Osteoblast (primary cell): Measurements from ENCODE around the gene DKK2. TPM values are rescaled to one million over a fixed set of nuclear protein-coding genes. Genes with fewer than 3 reads are reported as not detected.

Experiments used
- DNase-seq: peaks from one replicate; pipeline ENCODE4 v3.0.0; 2011; ENCODE audit warnings: low spot score, mixed read lengths; ENCODE audit not compliant: insufficient read length; ENCODE audit errors: missing footprints
- H2AFZ ChIP-seq: 2 replicates; pipeline ENCODE4 v1.6.0; 2011; ENCODE audit warnings: mild to moderate bottlenecking, low read length
- H3K27ac ChIP-seq: 2 replicates; pipeline ENCODE4 v1.5.1; 2011; ENCODE audit warnings: mild to moderate bottlenecking, low read depth, low read length, moderate library complexity
- H3K27me3 ChIP-seq: 2 replicates; pipeline ENCODE4 v1.6.0; 2012; ENCODE audit warnings: mild to moderate bottlenecking, control low read depth, inconsistent platforms, low read length, moderate library complexity; ENCODE audit not compliant: insufficient read depth
- H3K36me3 ChIP-seq: 2 replicates; pipeline ENCODE4 v1.5.1; 2011; ENCODE audit warnings: mild to moderate bottlenecking, low read length, control low read depth, moderate library complexity; ENCODE audit not compliant: insufficient read depth
- H3K4me1 ChIP-seq: 2 replicates; pipeline ENCODE4 v1.5.1; 2011; ENCODE audit warnings: mild to moderate bottlenecking, low read length, control low read depth, moderate library complexity; ENCODE audit not compliant: insufficient read depth
- H3K4me2 ChIP-seq: 2 replicates; pipeline ENCODE4 v1.6.0; 2011; ENCODE audit warnings: mild to moderate bottlenecking, low read length; ENCODE audit not compliant: insufficient read depth
- H3K4me3 ChIP-seq: fragments of 200-600 bp; sonication (generic); 3 replicates; pipeline ENCODE4 v1.5.1; 2012; ENCODE audit warnings: mild to moderate bottlenecking, low read length, inconsistent platforms; ENCODE audit not compliant: insufficient read depth
- H3K79me2 ChIP-seq: 2 replicates; pipeline ENCODE4 v1.6.0; 2012; ENCODE audit warnings: mild to moderate bottlenecking, low read length, control low read depth, inconsistent platforms; ENCODE audit not compliant: insufficient read depth
- H3K9me3 ChIP-seq: 2 replicates; pipeline ENCODE4 v1.5.1; 2011; ENCODE audit warnings: low read depth, low read length, control low read depth
- H4K20me1 ChIP-seq: 2 replicates; pipeline ENCODE4 v1.6.0; 2012; ENCODE audit warnings: mild to moderate bottlenecking, low read length, control low read depth; ENCODE audit not compliant: insufficient read depth
- CTCF ChIP-seq: IDR thresholded peaks from 2 replicates; pipeline ENCODE4 v1.5.1; 2011; ENCODE audit warnings: mild to moderate bottlenecking, low read depth, low read length, moderate library complexity; ENCODE audit errors: extremely low read depth
- total RNA-seq: library from RNA; depleted of rRNA; stranded (reverse); fragments of >200 nt; gene quantifications from 2 replicates; pipeline ENCODE4 v1.2.3, GENCODE V29; 2012

DKK2 gene
- total RNA-seq, 1 donor = not detected

DNA sequence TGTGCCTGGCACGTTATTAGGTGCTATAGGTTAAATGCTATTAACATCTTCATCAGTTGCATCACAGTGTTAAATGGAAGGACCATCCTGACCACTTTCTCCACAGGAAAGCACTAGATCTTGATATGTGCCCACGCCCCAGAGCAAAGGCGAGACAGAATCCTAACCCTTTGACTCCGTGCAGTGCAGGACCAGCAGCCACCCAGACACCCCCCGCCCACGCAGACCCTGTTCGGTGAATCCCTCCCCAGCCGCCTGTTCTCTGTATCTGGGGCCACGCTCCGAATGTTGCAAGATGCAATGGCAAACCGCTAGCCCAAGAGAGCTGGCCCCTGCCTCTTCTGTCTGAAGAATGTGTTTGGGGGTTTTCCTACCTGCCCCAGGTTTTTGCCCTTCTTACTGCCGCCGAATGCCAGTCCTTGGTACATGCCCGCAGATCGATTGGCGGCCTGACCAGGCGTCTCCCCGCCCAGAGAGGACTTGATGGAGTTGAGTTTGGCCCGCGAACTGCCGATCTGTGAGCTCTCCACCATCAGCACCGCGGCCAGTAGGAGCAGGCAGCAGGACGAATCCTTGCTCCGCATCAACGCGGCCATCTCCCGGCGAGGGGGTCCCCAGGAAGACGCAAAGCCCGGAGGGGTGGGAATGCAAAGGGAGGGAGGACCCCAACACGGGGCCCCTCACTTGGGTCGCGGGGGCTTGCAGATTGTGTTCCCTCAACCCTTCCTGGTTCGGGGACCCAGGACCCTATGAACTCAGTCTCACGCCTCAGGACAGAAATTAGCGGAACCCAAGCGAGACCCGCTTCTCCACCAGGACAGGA, 906 bp downstream of the DKK2 start:
- no peak overlapping the region for H2AFZ ChIP-seq
- H3K27me3 ChIP-seq = peaks cover 46% of the 10 kb centered on the region
- H3K9me3 ChIP-seq = no peaks in the 10 kb centered on the region
- no peak for TF ChIP-seq CTCF
- H4K20me1 ChIP-seq = no peaks in the 10 kb centered on the region
- H3K4me3 ChIP-seq = peak overlapping the region; percentile 59
- no peaks in the 10 kb centered on the region for H3K36me3 ChIP-seq
- no peak overlapping the region for H3K27ac ChIP-seq
- peak overlapping the region; percentile 83 for H3K4me2 ChIP-seq
- DNase-seq = peak; percentile 76
- H3K4me1 ChIP-seq = peaks cover 18% of the 10 kb centered on the region
- H3K79me2 ChIP-seq = no peaks in the 10 kb centered on the region

DNA sequence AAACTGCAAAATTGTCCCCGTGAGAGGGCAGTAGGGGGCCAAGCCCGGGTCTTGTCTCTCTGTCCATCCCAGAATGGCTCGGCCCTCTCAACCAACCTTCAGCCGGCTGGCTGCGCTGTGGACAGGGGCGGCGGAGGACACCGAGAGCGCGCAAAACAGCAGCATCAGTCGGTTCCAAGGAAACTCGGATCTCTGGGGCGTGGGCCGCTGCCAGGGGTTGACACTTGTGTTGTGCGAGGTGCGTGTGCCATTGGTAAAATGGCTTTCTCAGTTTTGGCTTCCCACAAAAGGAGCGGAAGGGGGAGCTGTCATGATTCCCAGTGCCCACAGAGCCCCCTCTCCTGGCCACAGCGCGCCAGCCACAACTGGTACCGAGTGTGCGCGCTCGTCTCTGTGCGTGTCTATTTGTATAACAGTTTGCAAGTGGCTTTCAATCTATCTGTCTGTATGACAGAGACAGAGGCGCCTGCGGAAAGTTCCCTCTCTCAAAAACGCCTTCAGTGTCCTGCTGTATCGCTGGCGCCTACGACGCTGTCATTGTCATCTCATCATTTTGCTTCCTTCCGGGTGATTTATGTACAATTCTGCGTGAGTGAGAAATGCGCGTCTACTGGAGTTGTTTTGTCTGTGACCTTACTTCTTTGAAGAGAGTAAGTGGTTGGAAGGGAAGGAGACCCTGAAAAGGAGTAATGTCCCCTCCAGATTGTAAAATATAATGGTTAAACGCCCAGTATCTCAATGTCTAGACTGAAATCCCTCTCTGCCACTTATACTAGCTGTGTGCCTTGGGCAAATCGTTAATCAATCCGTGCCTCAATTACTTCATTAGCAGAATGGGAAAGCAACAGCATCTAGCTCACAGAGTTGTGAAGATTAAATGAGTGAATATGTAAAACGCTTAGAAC, 1.8 kb downstream of the DKK2 start:
- peaks cover 46% of the 10 kb centered on the region for H3K27me3 ChIP-seq
- H3K79me2 ChIP-seq = no peaks in the 10 kb centered on the region
- H3K4me2 ChIP-seq = peak overlapping the region; percentile 70
- no peak overlapping the region for H2AFZ ChIP-seq
- H3K4me3 ChIP-seq = peak overlapping the region; percentile 32
- no peak overlapping the region for H3K27ac ChIP-seq
- H4K20me1 ChIP-seq = no peaks in the 10 kb centered on the region
- peak; percentile 48 for DNase-seq
- H3K9me3 ChIP-seq = no peaks in the 10 kb centered on the region
- H3K4me1 ChIP-seq = peaks cover 18% of the 10 kb centered on the region
- H3K36me3 ChIP-seq = no peaks in the 10 kb centered on the region
- TF ChIP-seq CTCF = no peak

DNA sequence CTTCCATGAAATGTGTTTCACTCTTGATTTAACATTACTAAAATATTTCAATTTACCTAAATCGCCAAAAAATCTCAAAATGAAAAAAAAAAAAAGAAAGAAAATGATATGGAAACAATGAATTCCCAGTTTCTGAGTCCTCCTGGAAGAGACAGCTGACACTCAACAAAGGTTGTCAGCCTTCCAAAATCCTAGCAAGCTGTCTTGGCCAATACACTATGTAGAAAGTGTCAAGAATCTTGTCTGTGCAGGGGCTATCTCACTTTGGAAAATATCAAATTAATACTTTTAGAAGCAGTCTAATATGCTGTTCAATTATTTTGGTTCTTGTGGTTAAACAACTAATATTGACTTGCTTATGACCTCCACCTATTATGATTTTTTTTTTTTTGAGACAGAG, 8.7 kb downstream of the DKK2 start:
- no peak overlapping the region for H3K27ac ChIP-seq
- no peak for TF ChIP-seq CTCF
- no peaks in the 10 kb centered on the region for H3K79me2 ChIP-seq
- no peaks in the 10 kb centered on the region for H3K9me3 ChIP-seq
- H2AFZ ChIP-seq = no peak overlapping the region
- H3K4me2 ChIP-seq = no peak overlapping the region
- no peaks in the 10 kb centered on the region for H3K36me3 ChIP-seq
- H3K4me1 ChIP-seq = no peaks in the 10 kb centered on the region
- no peaks in the 10 kb centered on the region for H4K20me1 ChIP-seq
- no peak overlapping the region for H3K4me3 ChIP-seq
- DNase-seq = no peak
- H3K27me3 ChIP-seq = no peaks in the 10 kb centered on the region

DNA sequence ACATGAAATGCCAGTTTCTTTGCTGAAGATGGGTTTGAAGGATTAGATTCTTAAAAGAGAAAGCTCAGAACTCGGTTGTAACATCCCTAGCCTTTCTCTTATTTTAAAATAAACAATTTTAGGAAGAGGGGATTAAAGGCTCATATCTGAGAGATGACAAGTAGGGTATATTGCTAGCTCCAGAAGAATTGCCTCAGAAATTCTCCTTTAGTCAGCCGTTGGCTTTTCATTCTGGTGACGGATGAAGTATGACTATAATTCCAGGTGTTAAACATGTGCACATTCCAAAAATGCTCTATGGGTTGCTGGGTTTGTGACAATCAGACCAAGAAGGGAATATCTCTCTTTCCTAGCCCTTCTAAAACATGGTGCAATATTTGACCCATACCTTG, 17.8 kb downstream of the DKK2 start:
- no peaks in the 10 kb centered on the region for H4K20me1 ChIP-seq
- TF ChIP-seq CTCF = no peak
- H3K9me3 ChIP-seq = no peaks in the 10 kb centered on the region
- H3K27ac ChIP-seq = no peak overlapping the region
- no peaks in the 10 kb centered on the region for H3K79me2 ChIP-seq
- no peak overlapping the region for H2AFZ ChIP-seq
- no peaks in the 10 kb centered on the region for H3K27me3 ChIP-seq
- no peaks in the 10 kb centered on the region for H3K36me3 ChIP-seq
- H3K4me3 ChIP-seq = no peak overlapping the region
- H3K4me1 ChIP-seq = no peaks in the 10 kb centered on the region
- DNase-seq = no peak
- no peak overlapping the region for H3K4me2 ChIP-seq
